ENCODE measurements around the gene DMRT2.

DMRT2 gene

DNA sequence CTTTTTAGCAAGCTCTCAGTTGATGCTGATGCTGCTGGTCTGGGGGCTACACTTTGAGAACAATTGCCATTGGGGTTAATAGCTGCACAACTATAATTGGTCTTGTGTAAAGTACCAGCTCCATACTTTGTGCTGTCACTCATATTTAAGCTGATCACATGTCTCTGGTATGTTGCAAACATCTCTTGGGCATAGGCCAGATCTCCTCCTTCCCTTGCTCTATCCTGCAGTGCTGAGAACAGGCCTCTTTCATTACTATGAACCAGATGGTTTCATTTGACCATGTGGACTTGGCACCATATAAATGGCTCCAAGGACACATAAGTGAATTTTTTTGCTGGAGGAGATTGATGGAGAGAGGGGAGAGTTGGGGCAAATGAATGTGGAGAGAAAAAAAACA lies 48.4 kb downstream of the DMRT2 start:
- no peak for DNase-seq

DNA sequence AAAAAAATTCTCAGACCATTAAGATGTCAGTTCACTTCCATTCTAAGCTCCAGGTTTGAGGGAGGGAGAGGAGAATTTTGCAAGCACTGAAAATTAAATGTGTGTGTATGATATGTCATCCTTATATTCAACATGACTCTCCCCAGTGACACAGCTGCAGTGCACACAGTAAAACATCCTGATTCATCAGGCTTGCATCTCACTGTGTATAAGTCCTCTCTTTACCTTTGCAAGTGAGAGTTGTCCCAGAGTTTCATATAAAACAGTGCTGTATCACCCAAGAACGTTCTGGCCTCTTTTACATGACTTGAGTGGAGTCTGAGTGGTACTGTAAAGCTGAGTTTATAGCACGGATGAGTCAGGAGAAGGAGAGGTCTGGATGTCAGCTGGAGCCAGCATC lies 50.0 kb downstream of the DMRT2 start:
- DNase-seq: no peak

DNA sequence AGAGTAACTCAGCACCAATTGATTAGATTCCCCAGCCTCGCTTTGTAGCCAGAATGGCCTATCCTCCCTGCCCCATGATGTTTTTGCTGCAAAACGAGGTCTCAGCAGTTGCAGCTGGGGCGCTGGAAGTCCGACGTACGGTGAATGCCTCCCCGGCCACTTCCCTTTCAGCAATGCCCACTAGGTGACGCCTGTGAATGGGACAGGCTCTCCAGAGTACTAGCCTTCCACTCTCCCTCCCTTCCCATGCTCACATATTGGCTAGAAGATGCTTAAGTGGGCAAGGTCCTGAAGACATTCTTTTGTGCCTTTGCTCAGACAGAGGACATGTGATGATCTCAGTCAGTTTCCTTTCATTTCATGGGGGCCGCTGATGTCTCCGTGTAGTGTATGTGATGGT lies 50.8 kb downstream of the DMRT2 start:
- no peak for DNase-seq

DNA sequence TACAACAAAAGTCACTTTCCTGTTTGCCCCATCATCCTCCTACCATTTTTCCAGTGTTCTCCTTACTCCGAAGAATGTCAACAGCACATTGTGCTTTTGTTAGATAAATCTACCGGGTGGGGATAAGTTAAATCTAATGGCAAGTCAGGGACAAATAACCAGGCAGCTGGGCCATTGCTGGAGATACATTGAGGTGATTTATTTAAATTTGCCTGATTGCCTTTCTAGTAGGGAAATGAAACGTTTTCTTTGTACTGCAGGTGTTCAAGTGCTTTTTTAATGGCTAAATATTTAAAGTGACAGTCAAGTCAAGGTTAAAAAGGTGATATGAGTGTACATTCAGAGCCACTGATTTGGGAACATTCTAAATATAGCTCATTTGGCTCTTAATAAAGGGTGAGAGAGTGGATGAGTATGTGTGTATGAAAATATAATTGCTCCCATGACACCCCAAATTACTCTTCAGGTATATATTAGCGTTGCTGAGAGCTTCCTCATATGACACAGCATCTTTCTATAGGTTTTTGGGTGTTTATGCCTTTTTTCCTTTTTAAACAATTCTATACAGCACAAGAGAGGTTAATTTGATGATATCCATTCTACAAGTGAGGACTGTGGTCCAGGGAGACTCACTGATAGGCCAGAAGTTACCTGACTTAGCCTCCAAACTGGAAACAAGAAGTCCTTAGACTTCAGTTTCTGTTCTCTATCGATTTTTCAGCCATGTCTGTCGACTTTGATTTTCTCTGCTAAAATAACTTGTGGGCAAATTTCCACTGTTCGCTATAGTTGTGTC lies 51.9 kb downstream of the DMRT2 start:
- DNase-seq: no peak

DNA sequence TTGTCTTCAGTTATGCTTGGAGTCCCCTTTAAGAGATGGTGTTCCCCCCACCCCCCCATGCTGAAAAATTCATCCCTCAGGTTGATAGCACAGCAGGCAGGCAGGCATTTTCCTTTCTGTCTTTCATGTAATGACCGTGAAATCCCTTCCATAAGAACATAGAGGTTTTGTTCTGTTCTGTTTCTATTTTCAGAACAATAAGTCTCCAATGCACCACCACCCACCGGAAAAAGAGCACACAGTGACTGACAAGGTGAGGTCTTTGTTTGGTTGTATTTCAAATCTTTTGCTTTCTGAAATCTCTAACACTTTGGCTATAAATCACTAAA lies 52.4 kb downstream of the DMRT2 start:
- DNase-seq: no peak
